ENCODE measurements around the gene TRIM42.

DNA sequence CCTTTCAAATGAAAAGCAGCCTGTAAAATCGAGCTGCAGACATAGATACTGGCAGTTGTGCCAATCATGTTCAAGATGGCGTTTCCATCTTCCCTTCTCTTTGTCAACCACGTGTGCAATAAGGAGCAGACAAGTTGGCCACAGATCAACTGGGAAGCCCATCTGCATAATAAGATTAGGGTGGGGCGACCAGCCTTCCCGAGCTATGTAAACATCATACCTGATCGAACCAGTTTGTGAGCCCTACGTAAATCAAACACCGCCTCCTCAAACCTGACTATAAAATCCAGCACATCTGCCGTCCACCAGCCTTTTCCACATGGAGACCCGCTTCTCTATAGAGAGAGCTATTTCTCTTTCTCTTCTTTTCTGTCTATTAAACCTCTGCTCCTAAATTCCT is 37.2 kb downstream of the TRIM42 start:
- no peak for TF ChIP-seq POLR2A (IDR thresholded peaks at IDR 0.05; ENCODE audit: control extremely low read depth in 1 of 2, low read depth in 2 of 2, low read length in 2 of 2)
- no peak for TF ChIP-seq SAP30 (IDR thresholded peaks at IDR 0.05; ENCODE audit: insufficient read depth, insufficient replicate concordance, low read length)
- no peak for TF ChIP-seq EGR1 (IDR thresholded peaks at IDR 0.05; ENCODE audit: borderline replicate concordance, low read depth, low read length)
- no peak for TF ChIP-seq RNF2 (IDR thresholded peaks at IDR 0.05; ENCODE audit: borderline replicate concordance, low read depth, low read length, missing control alignments, poor library complexity, severe bottlenecking)
- TF ChIP-seq, protein P1, sequence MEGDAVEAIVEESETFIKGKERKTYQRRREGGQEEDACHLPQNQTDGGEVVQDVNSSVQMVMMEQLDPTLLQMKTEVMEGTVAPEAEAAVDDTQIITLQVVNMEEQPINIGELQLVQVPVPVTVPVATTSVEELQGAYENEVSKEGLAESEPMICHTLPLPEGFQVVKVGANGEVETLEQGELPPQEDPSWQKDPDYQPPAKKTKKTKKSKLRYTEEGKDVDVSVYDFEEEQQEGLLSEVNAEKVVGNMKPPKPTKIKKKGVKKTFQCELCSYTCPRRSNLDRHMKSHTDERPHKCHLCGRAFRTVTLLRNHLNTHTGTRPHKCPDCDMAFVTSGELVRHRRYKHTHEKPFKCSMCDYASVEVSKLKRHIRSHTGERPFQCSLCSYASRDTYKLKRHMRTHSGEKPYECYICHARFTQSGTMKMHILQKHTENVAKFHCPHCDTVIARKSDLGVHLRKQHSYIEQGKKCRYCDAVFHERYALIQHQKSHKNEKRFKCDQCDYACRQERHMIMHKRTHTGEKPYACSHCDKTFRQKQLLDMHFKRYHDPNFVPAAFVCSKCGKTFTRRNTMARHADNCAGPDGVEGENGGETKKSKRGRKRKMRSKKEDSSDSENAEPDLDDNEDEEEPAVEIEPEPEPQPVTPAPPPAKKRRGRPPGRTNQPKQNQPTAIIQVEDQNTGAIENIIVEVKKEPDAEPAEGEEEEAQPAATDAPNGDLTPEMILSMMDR (IDR thresholded peaks at IDR 0.05; ENCODE audit: control extremely low read depth in 1 of 3, insufficient read depth in 1 of 3, low read depth in 1 of 3, low read length in 3 of 3): no peak
- TF ChIP-seq TCF12 (IDR thresholded peaks at IDR 0.05; ENCODE audit: low read depth, low read length): no peak
- no peak for TF ChIP-seq YY1 (IDR thresholded peaks at IDR 0.05; ENCODE audit: low read depth, low read length)
- TF ChIP-seq TAF1 (IDR thresholded peaks at IDR 0.05; ENCODE audit: low read depth, low read length): no peak
- no peak for TF ChIP-seq GABPA (IDR thresholded peaks at IDR 0.05; ENCODE audit: borderline replicate concordance, insufficient read depth, low read length)
- TF ChIP-seq EP300 (IDR thresholded peaks at IDR 0.05; ENCODE audit: borderline replicate concordance in 1 of 2, low read depth in 2 of 2, low read length in 2 of 2): no peak
